PC-9 (cell line): ENCODE data around the gene SH3GL1.

Source experiments
- EZH2 ChIP-seq: fragments of 200-600 bp; sonication (generic); IDR thresholded peaks from 2 replicates; pipeline ENCODE4 v1.8.0; 2017; ENCODE audit warnings: antibody characterized with exemption, low read depth
- TF ChIP-seq, protein P1 (sequence below): fragments of 200-600 bp; sonication (generic); conservative IDR thresholded peaks from 2 replicates; pipeline ENCODE4 v1.6.1; 2017; ENCODE audit warnings: mixed run types, antibody characterized with exemption, mild to moderate bottlenecking, moderate library complexity

DNA sequence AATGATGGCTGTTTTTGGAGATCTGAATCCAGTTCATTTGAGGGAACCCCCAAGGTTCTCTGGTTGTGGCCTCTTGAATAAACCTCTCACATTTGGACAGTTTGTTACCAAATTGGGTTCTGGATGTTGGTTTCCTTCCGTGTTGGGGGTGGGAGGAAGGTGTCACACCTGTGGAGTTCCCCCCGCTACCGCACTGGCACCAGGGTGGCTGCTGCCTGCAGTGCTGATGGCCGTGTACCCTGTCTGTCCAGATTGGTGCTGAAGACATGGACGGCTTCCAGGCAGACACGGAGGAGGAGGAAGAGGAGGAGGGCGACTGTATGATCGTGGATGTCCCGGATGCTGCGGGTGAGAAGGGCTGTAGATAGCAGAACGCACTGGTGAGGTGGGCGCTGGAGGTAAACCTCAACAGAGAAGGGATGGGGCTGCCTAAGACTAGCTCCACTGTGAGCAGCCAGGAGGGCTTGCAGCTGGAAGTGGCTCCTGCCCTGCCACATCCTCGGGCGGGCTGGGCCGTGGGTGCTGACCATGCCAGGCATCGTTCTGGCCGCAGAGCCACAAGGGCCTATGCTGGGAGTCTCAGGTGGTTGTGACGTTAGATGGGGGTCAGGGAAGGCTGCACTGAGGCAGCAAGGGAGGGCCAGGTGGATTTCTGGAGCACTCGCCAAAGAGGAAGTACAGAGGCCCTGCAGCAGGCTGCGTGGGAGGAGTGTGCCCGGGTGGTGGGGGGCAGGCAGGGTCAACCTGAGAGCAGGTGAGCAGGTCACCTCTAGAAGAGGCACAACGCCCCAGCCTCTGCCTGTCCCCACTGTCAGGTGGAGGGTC, 41.9 kb upstream of the SH3GL1 start:
- no peak for TF ChIP-seq EZH2
- TF ChIP-seq, protein P1, sequence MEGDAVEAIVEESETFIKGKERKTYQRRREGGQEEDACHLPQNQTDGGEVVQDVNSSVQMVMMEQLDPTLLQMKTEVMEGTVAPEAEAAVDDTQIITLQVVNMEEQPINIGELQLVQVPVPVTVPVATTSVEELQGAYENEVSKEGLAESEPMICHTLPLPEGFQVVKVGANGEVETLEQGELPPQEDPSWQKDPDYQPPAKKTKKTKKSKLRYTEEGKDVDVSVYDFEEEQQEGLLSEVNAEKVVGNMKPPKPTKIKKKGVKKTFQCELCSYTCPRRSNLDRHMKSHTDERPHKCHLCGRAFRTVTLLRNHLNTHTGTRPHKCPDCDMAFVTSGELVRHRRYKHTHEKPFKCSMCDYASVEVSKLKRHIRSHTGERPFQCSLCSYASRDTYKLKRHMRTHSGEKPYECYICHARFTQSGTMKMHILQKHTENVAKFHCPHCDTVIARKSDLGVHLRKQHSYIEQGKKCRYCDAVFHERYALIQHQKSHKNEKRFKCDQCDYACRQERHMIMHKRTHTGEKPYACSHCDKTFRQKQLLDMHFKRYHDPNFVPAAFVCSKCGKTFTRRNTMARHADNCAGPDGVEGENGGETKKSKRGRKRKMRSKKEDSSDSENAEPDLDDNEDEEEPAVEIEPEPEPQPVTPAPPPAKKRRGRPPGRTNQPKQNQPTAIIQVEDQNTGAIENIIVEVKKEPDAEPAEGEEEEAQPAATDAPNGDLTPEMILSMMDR = no peak
